GM12878 (cell line): ENCODE measurements around the gene DPP4. TPM values are rescaled to one million over a fixed set of nuclear protein-coding genes. Genes with fewer than 3 reads are reported as not detected.

Source experiments
- ATAC-seq: fragments of 200-7000 bp; cut with Tn5 transposase; 3 replicates; pipeline ENCODE4 v1.9.1; 2020; ENCODE audit warnings: mild to moderate bottlenecking, moderate library complexity
- BruUV-seq: library from RNA; stranded (reverse); fragments of 400-500 nt; replicated peaks from 2 replicates; lab custom pipeline; 2021; lab: Mats Ljungman, UMichigan
- CTCF ChIA-PET: fragments of 300-600 bp; sonication (Branson Sonifier 250); formaldehyde crosslinking; extraction: SDS; loops from one replicate; lab custom pipeline; 2021; ENCODE audit warnings: inconsistent platforms; lab: Yijun Ruan, JAX
- POLR2A ChIA-PET: fragments of 350-600 bp; formaldehyde crosslinking; extraction: SDS; loops from one replicate; lab custom pipeline; 2021; ENCODE audit warnings: inconsistent platforms; lab: Charles Lee
- RAD21 ChIA-PET: fragments of 300-600 bp; sonication (Branson Sonifier 250); formaldehyde crosslinking; loops from one replicate; lab custom pipeline; 2023; ENCODE audit warnings: antibody characterized with exemption; ENCODE audit not compliant: unreplicated experiment; lab: Charles Lee
- SMC1A ChIA-PET: fragments of 300-600 bp; sonication (Branson Sonifier 250); formaldehyde crosslinking; loops from one replicate; lab custom pipeline; 2023; ENCODE audit not compliant: unreplicated experiment, uncharacterized antibody; lab: Charles Lee
- DNase-seq: peaks from one replicate; pipeline ENCODE4 v3.0.0-alpha.2; 2011; ENCODE audit warnings: low read depth, low spot score
- FAIRE-seq: peaks from 3 replicates; lab custom pipeline; 2011; peaks lifted over from hg19 to GRCh38; lab: Jason Lieb, UNC
- H2AFZ ChIP-seq: 2 replicates; pipeline ENCODE4 v1.6.0; 2011; ENCODE audit warnings: low read depth, low read length, control low read depth; ENCODE audit not compliant: control insufficient read depth
- H3K27ac ChIP-seq: 2 replicates; pipeline ENCODE4 v1.5.1; 2011; ENCODE audit warnings: control low read depth; ENCODE audit not compliant: control insufficient read depth, insufficient read depth
- H3K27me3 ChIP-seq, 2 experiments: replicated peaks in 1 of 2; 2 replicates each; pipeline versions ENCODE4 v1.6.0 to v1.6.1; 2011; ENCODE audit warnings: low read length in 1 of 2; ENCODE audit not compliant: control insufficient read depth in 2 of 2, insufficient read depth in 2 of 2
- H3K36me3 ChIP-seq, 2 experiments: 2 replicates each; pipeline ENCODE4 v1.5.1; 2011; ENCODE audit warnings: low read length in 1 of 2; ENCODE audit not compliant: control insufficient read depth in 2 of 2, insufficient read depth in 2 of 2
- H3K4me1 ChIP-seq: 2 replicates; pipeline ENCODE4 v1.6.1; 2011; ENCODE audit warnings: mild to moderate bottlenecking, low read length, moderate library complexity, mixed read lengths; ENCODE audit not compliant: control insufficient read depth, insufficient read depth
- H3K4me2 ChIP-seq: 2 replicates; pipeline ENCODE4 v1.6.0; 2011; ENCODE audit warnings: control low read depth; ENCODE audit not compliant: control insufficient read depth, insufficient read depth
- H3K4me3 ChIP-seq: fragments of 200-600 bp; sonication (generic); 2 replicates; pipeline ENCODE4 v1.5.1; 2016
- H3K79me2 ChIP-seq: 2 replicates; pipeline ENCODE4 v1.6.0; 2011; ENCODE audit warnings: low read length; ENCODE audit not compliant: control insufficient read depth, insufficient read depth
- H3K9ac ChIP-seq: 2 replicates; pipeline ENCODE4 v1.8.0; 2011; ENCODE audit warnings: low read length, control low read depth, mixed read lengths; ENCODE audit not compliant: control insufficient read depth, insufficient read depth
- H3K9me3 ChIP-seq: replicated peaks from 3 replicates; pipeline ENCODE4 v1.5.1; 2011; ENCODE audit warnings: mild to moderate bottlenecking, low read length; ENCODE audit not compliant: control insufficient read depth, insufficient read depth
- H4K20me1 ChIP-seq: 2 replicates; pipeline ENCODE4 v1.6.0; 2011; ENCODE audit not compliant: control insufficient read depth, insufficient read depth
- EGR1 ChIP-seq, 2 experiments: IDR thresholded peaks; 1 replicate in 1 of 2; 2 replicates in 1 of 2; pipeline ENCODE4 v1.6.1; 2011 to 2012; ENCODE audit warnings: low read depth in 2 of 2, low read length in 2 of 2, borderline replicate concordance in 1 of 2, mild to moderate bottlenecking in 1 of 2, moderate library complexity in 1 of 2
- EP300 ChIP-seq, 2 experiments: fragments of 150-350 bp in 1 of 2; IDR thresholded peaks; 2 replicates each; pipeline ENCODE4 v1.6.1; 2011 to 2012; ENCODE audit warnings: low read depth in 2 of 2, low read length in 2 of 2, borderline replicate concordance in 1 of 2, improper control_type of control experiment in 1 of 2, inconsistent platforms in 1 of 2; ENCODE audit not compliant: control insufficient read depth in 1 of 2
- FOXM1 ChIP-seq: IDR thresholded peaks from 2 replicates; pipeline ENCODE4 v1.6.1; 2012; ENCODE audit warnings: low read depth, mild to moderate bottlenecking, inconsistent platforms, low read length, moderate library complexity
- IKZF1 ChIP-seq: fragments of 450-650 bp; conservative IDR thresholded peaks from 2 replicates; pipeline ENCODE4 v1.6.1; 2017; ENCODE audit warnings: antibody characterized with exemption, mild to moderate bottlenecking
- IRF3 ChIP-seq: fragments of 450-650 bp; IDR thresholded peaks from 2 replicates; pipeline ENCODE4 v1.6.1; 2014; ENCODE audit warnings: mild to moderate bottlenecking
- NFIC ChIP-seq: IDR thresholded peaks from 2 replicates; pipeline ENCODE4 v1.6.1; 2012; ENCODE audit warnings: low read depth, mild to moderate bottlenecking, inconsistent platforms, low read length, moderate library complexity
- NFXL1 ChIP-seq: fragments of 450-650 bp; IDR thresholded peaks from 2 replicates; pipeline ENCODE4 v1.6.1; 2017; ENCODE audit warnings: antibody characterized with exemption, mild to moderate bottlenecking, borderline replicate concordance
- PBX3 ChIP-seq: IDR thresholded peaks from 2 replicates; pipeline ENCODE4 v1.6.1; 2011; ENCODE audit warnings: mild to moderate bottlenecking, low read depth, low read length, moderate library complexity; ENCODE audit not compliant: insufficient replicate concordance
- POLR2AphosphoS5 ChIP-seq: IDR thresholded peaks from 2 replicates; pipeline ENCODE4 v1.6.1; 2011; ENCODE audit warnings: mild to moderate bottlenecking, low read length, inconsistent platforms
- RFX5 ChIP-seq: IDR thresholded peaks from 2 replicates; pipeline ENCODE4 v1.6.1; 2011; ENCODE audit warnings: low read depth, low read length, improper control_type of control experiment
- RUNX3 ChIP-seq: IDR thresholded peaks from 2 replicates; pipeline ENCODE4 v1.6.1; 2012; ENCODE audit warnings: low read length, inconsistent platforms
- TCF3 ChIP-seq: IDR thresholded peaks from 2 replicates; pipeline ENCODE4 v1.6.1; 2012; ENCODE audit warnings: low read depth, mild to moderate bottlenecking, low read length, borderline replicate concordance; ENCODE audit not compliant: insufficient read depth
- ZBTB4 ChIP-seq: fragments of 450-650 bp; formaldehyde crosslinking; IDR thresholded peaks from 2 replicates; pipeline ENCODE4 v1.4.0; 2022; ENCODE audit warnings: mild to moderate bottlenecking, moderate library complexity
- WGBS: methylation state at CpG from one replicate; pipeline ENCODE4 v1.1.6; 2016; ENCODE audit warnings: low lambda C conversion rate; ENCODE audit not compliant: insufficient replicate concordance, insufficient coverage; ENCODE audit errors: missing lambda C conversion rate; 5-methylcytosine and 5-hydroxymethylcytosine counted together
- in situ Hi-C: fragments of 300-500 bp; cut with MboI; formaldehyde crosslinking; loops from 9 replicates; pipeline ENCODE4 v1.14.3; 2018; ENCODE audit warnings: mixed read lengths
- intact Hi-C: fragments of 100-400 bp; cut with micrococcal nuclease; formaldehyde crosslinking; loops from one replicate; pipeline ENCODE4 v1.14.2; 2022; ENCODE audit not compliant: unreplicated experiment
- polyA plus RNA-seq, 11 experiments: library from polyadenylated mRNA; depleted of rRNA in 4 of 11; unstranded in 6 of 11; stranded (reverse) in 5 of 11; fragments of >200 nt; fragmentation: Nextera tagmentation in 4 of 11; fragmentation: Illumina TruSeq in 1 of 11; extraction: Ambion mirVana in 4 of 11; extraction: Trizol in 1 of 11; gene quantifications; 1 replicate in 1 of 11; 2 replicates in 10 of 11; pipeline versions ENCODE4 v1.2.1 to v1.2.3, GENCODE V29; 2011 to 2016; ENCODE audit warnings: inconsistent platforms in 2 of 11, missing spikeins in 2 of 11, low read depth in 1 of 11
- total RNA-seq, 4 experiments: library from RNA; depleted of rRNA in 3 of 4; stranded (reverse); fragments of >200 nt in 3 of 4; fragmentation: Illumina TruSeq in 1 of 4; extraction: Trizol in 1 of 4; gene quantifications; 2 replicates each; pipeline versions ENCODE4 v1.2.1 to v1.2.3, GENCODE V29; 2013 to 2021

DPP4 gene
- total and polyA plus RNA-seq, 10 of the 15 experiments (the other 5 are each of a cell fraction or from before 2014, with no cell fraction given) = 4.1 to 11.4 (median 9.3) TPM

- no peak overlapping the region for H2AFZ ChIP-seq
- ChIA-PET POLR2A (no interaction called here), SMC1A (interaction anchor here (0.9 to 2.1 kb wide), 2 partner anchors 13 to 104 kb away, joined by 3 to 8 read pairs; no protein-coding TSS in a partner anchor), RAD21 (no interaction called here), CTCF (interaction anchor here (1.3 kb wide), 1 partner anchor 14 kb away, joined by 4 read pairs; no protein-coding TSS in a partner anchor)
- no peaks in the 10 kb centered on the region for H3K9me3 ChIP-seq
- no peak overlapping the region for H3K4me2 ChIP-seq
- H3K27ac ChIP-seq = no peak overlapping the region
- H3K4me3 ChIP-seq = no peak overlapping the region
- H3K4me1 ChIP-seq = no peaks in the 10 kb centered on the region
- no peaks in the 10 kb centered on the region for H3K27me3 ChIP-seq
- H4K20me1 ChIP-seq = no peaks in the 10 kb centered on the region
- no peak for ATAC-seq
- in situ Hi-C loops = no loop called here
- FAIRE-seq = no peak
- intact Hi-C loops = no loop called here
- no peak for DNase-seq
- H3K36me3 ChIP-seq = no peaks in the 10 kb centered on the region
- no peak overlapping the region for H3K9ac ChIP-seq
- no TSS peak for BruUV-seq
- H3K79me2 ChIP-seq = no peaks in the 10 kb centered on the region
- 49% methylated on average over 7 of the region's 7 CpGs for WGBS
- TF ChIP-seq IKZF1 = no peak
- TF ChIP-seq POLR2AphosphoS5 = no peak
- TF ChIP-seq TCF3 = no peak
- TF ChIP-seq RFX5 = no peak
- no peak for TF ChIP-seq IRF3
- TF ChIP-seq NFIC = no peak
- no peak for TF ChIP-seq FOXM1
- TF ChIP-seq NFXL1 = no peak
- TF ChIP-seq RUNX3 = no peak
- no peak for TF ChIP-seq EP300 (IDR thresholded peaks at IDR 0.05; ENCODE audit: borderline replicate concordance in 1 of 2, control insufficient read depth in 1 of 2, low read depth in 2 of 2, low read length in 2 of 2)
- no peak for TF ChIP-seq EGR1 (IDR thresholded peaks at IDR 0.05; ENCODE audit: borderline replicate concordance in 1 of 2, low read depth in 2 of 2, low read length in 2 of 2)
- TF ChIP-seq ZBTB4 = no peak
- no peak for TF ChIP-seq PBX3
Measured at GRCh38 chr2:162021516-162022058, 52.4 kb downstream of the DPP4 start.
